Panc1 (cell line): ENCODE measurements around the gene TAF5L.

ENCODE experiments used
- CTCF ChIP-seq: fragments of 450-650 bp; IDR thresholded peaks from 2 replicates; pipeline ENCODE4 v1.5.1; 2017; ENCODE audit warnings: mild to moderate bottlenecking
- SIN3A ChIP-seq: IDR thresholded peaks from 2 replicates; pipeline ENCODE4 v1.6.1; 2012; ENCODE audit warnings: low read depth, mild to moderate bottlenecking, low read length, moderate library complexity, borderline replicate concordance; ENCODE audit not compliant: insufficient read depth

GRCh38 chr1:229642970-229643369 is 17.0 kb upstream of the TAF5L start:
- TF ChIP-seq CTCF (no peak), SIN3A (no peak)
